K562 (cell line): Measurements from ENCODE around the gene MYL11. TPM values are rescaled to one million over a fixed set of nuclear protein-coding genes. Genes with fewer than 3 reads are reported as not detected.

Experiments used
- ATAC-seq: fragments of 200-7000 bp; cut with Tn5 transposase; 3 replicates; pipeline ENCODE4 v1.9.1; 2020; ENCODE audit warnings: moderate library complexity
- BruUV-seq: library from RNA; stranded (reverse); fragments of 400-500 nt; replicated peaks from 2 replicates; lab custom pipeline; 2021; lab: Mats Ljungman, UMichigan
- CTCF ChIA-PET: fragments of 300-600 bp; formaldehyde crosslinking; extraction: SDS; loops from one replicate; lab custom pipeline; 2021; ENCODE audit warnings: low intra/inter-chr PET ratio; lab: Yijun Ruan, JAX
- POLR2A ChIA-PET: fragments of 300-600, 350-650 bp; sonication (Branson Sonifier 250); formaldehyde crosslinking; extraction: SDS; loops from one replicate; lab custom pipeline; 2021; ENCODE audit warnings: antibody characterized with exemption, inconsistent platforms; lab: Yijun Ruan, JAX
- DNase-seq, 4 experiments: peaks; one replicate each; pipeline versions ENCODE4 v3.0.0 to v3.0.0-alpha.2; 2011 to 2018; ENCODE audit warnings: low spot score in 3 of 4, mixed read lengths in 3 of 4; ENCODE audit errors: extremely low read depth in 1 of 4
- FAIRE-seq: peaks from 2 replicates; lab custom pipeline; 2011; peaks lifted over from hg19 to GRCh38; lab: Jason Lieb, UNC
- H2AFZ ChIP-seq: 2 replicates; pipeline ENCODE4 v1.6.0; 2011; ENCODE audit warnings: low read depth, low read length, control low read depth, inconsistent platforms
- H3K27ac ChIP-seq: fragments of 200-600 bp; 3 replicates; pipeline ENCODE4 v1.8.0; 2011; ENCODE audit warnings: low read depth, mild to moderate bottlenecking, control low read depth, inconsistent platforms, low read length, moderate library complexity, mixed read lengths; ENCODE audit errors: extremely low read depth
- H3K27me3 ChIP-seq, 2 experiments: fragments of 300-600 bp in 1 of 2; 2 replicates in 1 of 2; 3 replicates in 1 of 2; pipeline versions ENCODE4 v1.6.0 to v1.8.0; 2011; ENCODE audit warnings: inconsistent platforms in 2 of 2, low read length in 2 of 2, mild to moderate bottlenecking in 1 of 2, mixed read lengths in 1 of 2, moderate library complexity in 1 of 2; ENCODE audit not compliant: control insufficient read depth in 2 of 2, insufficient read depth in 2 of 2
- H3K36me3 ChIP-seq: fragments of 300-600 bp; 3 replicates; pipeline ENCODE4 v1.8.0; 2011; ENCODE audit warnings: mild to moderate bottlenecking, low read length, inconsistent platforms; ENCODE audit not compliant: control insufficient read depth, insufficient read depth
- H3K4me1 ChIP-seq, 2 experiments: fragments of 200-600 bp in 1 of 2; replicated peaks in 1 of 2; 2 replicates in 1 of 2; 3 replicates in 1 of 2; pipeline versions ENCODE4 v1.5.1 to v1.8.0; 2011; ENCODE audit warnings: inconsistent platforms in 2 of 2, low read length in 2 of 2, mild to moderate bottlenecking in 1 of 2, mixed read lengths in 1 of 2, moderate library complexity in 1 of 2; ENCODE audit not compliant: control insufficient read depth in 2 of 2, insufficient read depth in 2 of 2
- H3K4me2 ChIP-seq: 2 replicates; pipeline ENCODE4 v1.6.1; 2011; ENCODE audit warnings: low read length, control low read depth, inconsistent platforms, mixed read lengths; ENCODE audit not compliant: insufficient read depth
- H3K4me3 ChIP-seq: fragments of 200-600 bp; sonication (generic), shearing (Covaris generic); 2 replicates; pipeline ENCODE4 v1.5.1; 2016; ENCODE audit warnings: control low read depth, inconsistent platforms
- H3K79me2 ChIP-seq: fragments of 200-600 bp; 3 replicates; pipeline ENCODE4 v1.8.0; 2011; ENCODE audit warnings: low read length, inconsistent platforms; ENCODE audit not compliant: control insufficient read depth, insufficient read depth
- H3K9ac ChIP-seq, 2 experiments: 2 replicates each; pipeline versions ENCODE4 v1.6.0 to v1.6.1; 2011; ENCODE audit warnings: low read depth in 2 of 2, low read length in 2 of 2, control low read depth in 1 of 2, inconsistent platforms in 1 of 2, mild to moderate bottlenecking in 1 of 2, mixed read lengths in 1 of 2; ENCODE audit not compliant: insufficient read depth in 1 of 2
- H3K9me1 ChIP-seq: one replicate; pipeline ENCODE4 v1.6.0; 2011; ENCODE audit warnings: inconsistent platforms, mild to moderate bottlenecking, low read length, moderate library complexity; ENCODE audit not compliant: control insufficient read depth, insufficient read depth
- H3K9me3 ChIP-seq: replicated peaks from 2 replicates; pipeline ENCODE4 v1.5.1; 2011; ENCODE audit warnings: low read depth, low read length, inconsistent platforms; ENCODE audit not compliant: control insufficient read depth, insufficient read depth
- H4K20me1 ChIP-seq: replicated peaks from 2 replicates; pipeline ENCODE4 v1.6.1; 2011; ENCODE audit warnings: low read length, inconsistent platforms, mixed read lengths; ENCODE audit not compliant: control insufficient read depth, insufficient read depth
- ETS2 ChIP-seq: IDR thresholded peaks from 2 replicates; pipeline ENCODE4 v1.6.1; 2016; ENCODE audit warnings: borderline replicate concordance, missing genetic modification characterization, mild to moderate bottlenecking, moderate library complexity, missing compliant biosample characterization; ENCODE audit not compliant: poor library complexity, severe bottlenecking
- FOXK1 ChIP-seq: sonication (generic); formaldehyde crosslinking; IDR thresholded peaks from 2 replicates; pipeline ENCODE4 v1.8.0; 2022; ENCODE audit warnings: missing genetic modification reagents, mild to moderate bottlenecking, borderline replicate concordance
- KLF1 ChIP-seq: fragments of 450-650 bp; IDR thresholded peaks from 2 replicates; pipeline ENCODE4 v1.6.1; 2016; ENCODE audit warnings: missing genetic modification characterization, missing compliant biosample characterization
- NBN ChIP-seq: fragments of 450-650 bp; IDR thresholded peaks from 2 replicates; pipeline ENCODE4 v1.6.1; 2016; ENCODE audit warnings: low read depth, mild to moderate bottlenecking
- PRDM10 ChIP-seq: fragments of 450-650 bp; IDR thresholded peaks from 2 replicates; pipeline ENCODE4 v1.6.1; 2018; ENCODE audit not compliant: partially characterized antibody
- SIN3A ChIP-seq, 2 experiments: fragments of 150-350 bp in 1 of 2; IDR thresholded peaks; 2 replicates each; pipeline ENCODE4 v1.6.1; 2011 to 2016; ENCODE audit warnings: borderline replicate concordance in 2 of 2, low read depth in 2 of 2, low read length in 2 of 2, mild to moderate bottlenecking in 2 of 2, moderate library complexity in 2 of 2; ENCODE audit not compliant: control insufficient read depth in 1 of 2
- ZNF445 ChIP-seq: fragments of 250-450 bp; sonication (Bioruptor Pico); IDR thresholded peaks from 2 replicates; pipeline ENCODE4 v1.4.0; 2020; ENCODE audit warnings: low read depth, mild to moderate bottlenecking, moderate library complexity
- WGBS: fragments of 100-300 bp; shearing (Covaris generic); methylation state at CpG from one replicate; pipeline ENCODE4 v1.1.6; 2016; ENCODE audit warnings: low coverage, mixed read lengths; ENCODE audit not compliant: insufficient coverage; ENCODE audit errors: missing lambda C conversion rate; 5-methylcytosine and 5-hydroxymethylcytosine counted together
- in situ Hi-C: fragments of 300-500 bp; cut with MboI; formaldehyde crosslinking; loops from 4 replicates; pipeline ENCODE4 v1.15.0; 2018; ENCODE audit warnings: inconsistent platforms, mixed read lengths
- intact Hi-C: fragments of 100-400 bp; cut with micrococcal nuclease; formaldehyde crosslinking; loops from 2 replicates; pipeline ENCODE4 v1.14.2; 2022
- polyA plus RNA-seq, 8 experiments: library from polyadenylated mRNA; depleted of rRNA in 4 of 8; stranded (reverse) in 5 of 8; unstranded in 3 of 8; fragments of >200 nt; fragmentation: Nextera tagmentation in 2 of 8; fragmentation: Illumina TruSeq in 1 of 8; extraction: Ambion mirVana in 2 of 8; extraction: Trizol in 1 of 8; gene quantifications; 2 replicates each; pipeline versions ENCODE4 v1.2.1 to v1.2.3, GENCODE V29; 2011 to 2014; ENCODE audit warnings: inconsistent platforms in 1 of 8, missing spikeins in 1 of 8
- total RNA-seq, 7 experiments: library from RNA; depleted of rRNA in 6 of 7; stranded (reverse); fragments of >200 nt in 6 of 7; fragmentation: Illumina TruSeq in 2 of 7; extraction: Trizol in 2 of 7; gene quantifications; 2 replicates each; pipeline versions ENCODE4 v1.2.1 to v1.2.3, GENCODE V29; 2011 to 2021; ENCODE audit warnings: low replicate concordance in 1 of 7
- TF ChIP-seq, protein P1 (sequence below): sonication (generic); formaldehyde crosslinking; IDR thresholded peaks from 2 replicates; pipeline ENCODE4 v1.8.0; 2022; ENCODE audit warnings: missing genetic modification reagents, mild to moderate bottlenecking, moderate library complexity, borderline replicate concordance
- TF ChIP-seq, protein P2 (sequence below), 2 experiments: IDR thresholded peaks; 2 replicates each; pipeline ENCODE4 v1.6.1; 2012; ENCODE audit warnings: improper control_type of control experiment in 2 of 2, low read depth in 2 of 2, low read length in 2 of 2, borderline replicate concordance in 1 of 2

MYL11 gene
- total and polyA plus RNA-seq, 9 of the 15 experiments (the other 6 are each of a cell fraction or from before 2014, with no cell fraction given) = 0.31 to 1.5 (median 0.73) TPM; not detected in 4

GRCh38 chr16:30368122-30368791 is 6.3 kb upstream of the MYL11 start:
- ChIA-PET POLR2A (interaction anchor here (0.7 to 6.3 kb wide), 4 partner anchors 10 to 261 kb away, joined by 3 to 77 read pairs (median 4); partner anchors contain the start of gene CD2BP2), CTCF (no interaction called here)
- peak overlapping the region; percentile 70 to 98 for H3K9ac ChIP-seq
- peaks cover 23% of the 10 kb centered on the region for H4K20me1 ChIP-seq
- H3K36me3 ChIP-seq = peaks cover 40% of the 10 kb centered on the region
- ATAC-seq (no peak), FAIRE-seq (peak; percentile 77), DNase-seq (peak in 3 of 4 experiments; percentile 24 to 60 (median 31))
- in situ Hi-C loops (loop anchor here (25.0 kb wide), 1 partner anchor 906 kb away; the partner anchor contains the start of genes BOLA2, SLX1B and SULT1A4), intact Hi-C loops (no loop called here)
- peak overlapping the region; percentile 74 for H3K4me3 ChIP-seq
- peak overlapping the region; percentile 72; the same call in 2 of the 3 replicates for H3K27ac ChIP-seq
- BruUV-seq = no TSS peak
- H3K9me3 ChIP-seq = no peaks in the 10 kb centered on the region
- H3K4me1 ChIP-seq = peaks cover 25 to 44% of the 10 kb centered on the region in 2 experiments; a peak in 4 of 5 replicates
- 2% methylated on average over 8 of the region's 8 CpGs for WGBS
- no peak overlapping the region for H2AFZ ChIP-seq
- peaks cover 57% of the 10 kb centered on the region for H3K79me2 ChIP-seq
- peaks cover 6% of the 10 kb centered on the region for H3K9me1 ChIP-seq
- H3K27me3 ChIP-seq = no peaks in the 10 kb centered on the region
- peak overlapping the region; percentile 90 for H3K4me2 ChIP-seq
- TF ChIP-seq SIN3A (IDR thresholded peaks at IDR 0.05; ENCODE audit: borderline replicate concordance in 2 of 2, control insufficient read depth in 1 of 2, low read depth in 2 of 2, low read length in 2 of 2) (peak; percentile 50 to 55; a peak in 2 of 4 replicates), ZNF445 (no peak), ETS2 (no peak), KLF1 (no peak), FOXK1 (CRISPR knock-in tag) (0 out of 2 replicates have a peak, but pooled peaks have one; percentile 20), NBN (no peak), PRDM10 (peak; percentile 19)
- TF ChIP-seq, protein P1, sequence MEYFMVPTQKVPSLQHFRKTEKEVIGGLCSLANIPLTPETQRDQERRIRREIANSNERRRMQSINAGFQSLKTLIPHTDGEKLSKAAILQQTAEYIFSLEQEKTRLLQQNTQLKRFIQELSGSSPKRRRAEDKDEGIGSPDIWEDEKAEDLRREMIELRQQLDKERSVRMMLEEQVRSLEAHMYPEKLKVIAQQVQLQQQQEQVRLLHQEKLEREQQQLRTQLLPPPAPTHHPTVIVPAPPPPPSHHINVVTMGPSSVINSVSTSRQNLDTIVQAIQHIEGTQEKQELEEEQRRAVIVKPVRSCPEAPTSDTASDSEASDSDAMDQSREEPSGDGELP (CRISPR knock-in tag) = 0 out of 2 replicates have a peak, but pooled peaks have one; percentile 19
- TF ChIP-seq, protein P2, sequence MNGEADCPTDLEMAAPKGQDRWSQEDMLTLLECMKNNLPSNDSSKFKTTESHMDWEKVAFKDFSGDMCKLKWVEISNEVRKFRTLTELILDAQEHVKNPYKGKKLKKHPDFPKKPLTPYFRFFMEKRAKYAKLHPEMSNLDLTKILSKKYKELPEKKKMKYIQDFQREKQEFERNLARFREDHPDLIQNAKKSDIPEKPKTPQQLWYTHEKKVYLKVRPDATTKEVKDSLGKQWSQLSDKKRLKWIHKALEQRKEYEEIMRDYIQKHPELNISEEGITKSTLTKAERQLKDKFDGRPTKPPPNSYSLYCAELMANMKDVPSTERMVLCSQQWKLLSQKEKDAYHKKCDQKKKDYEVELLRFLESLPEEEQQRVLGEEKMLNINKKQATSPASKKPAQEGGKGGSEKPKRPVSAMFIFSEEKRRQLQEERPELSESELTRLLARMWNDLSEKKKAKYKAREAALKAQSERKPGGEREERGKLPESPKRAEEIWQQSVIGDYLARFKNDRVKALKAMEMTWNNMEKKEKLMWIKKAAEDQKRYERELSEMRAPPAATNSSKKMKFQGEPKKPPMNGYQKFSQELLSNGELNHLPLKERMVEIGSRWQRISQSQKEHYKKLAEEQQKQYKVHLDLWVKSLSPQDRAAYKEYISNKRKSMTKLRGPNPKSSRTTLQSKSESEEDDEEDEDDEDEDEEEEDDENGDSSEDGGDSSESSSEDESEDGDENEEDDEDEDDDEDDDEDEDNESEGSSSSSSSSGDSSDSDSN (IDR thresholded peaks at IDR 0.05; ENCODE audit: borderline replicate concordance in 1 of 2, low read depth in 2 of 2, low read length in 2 of 2) = 0 out of 4 replicates have a peak, but pooled peaks have one; percentile 25 to 44
